ENCODE results near the gene MFN1.
A peak's percentile ranks its signal among the peaks of the same experiment; 100 is the strongest.

Gene MFN1

GRCh38 chr3:179322286-179323196 lies 25.0 kb upstream of the MFN1 start, which contains the start of gene ZNF639:
Gene ZNF639 (plus strand): TSS chr3:179323031. CDS start chr3:179328294, 5,263 bp downstream.
- H3K4me3 ChIP-seq (ENCODE audit: low read depth, low read length) = peak within 1 kb of the TSS; percentile 91
- in situ Hi-C loops (cut with HindIII; ENCODE audit: low sequenced_read_pairs) = loop anchor here (25.0 kb wide), 1 partner anchor 210 kb away; no protein-coding TSS in a partner anchor
- TF ChIP-seq CTCF (IDR thresholded peaks at IDR 0.05; ENCODE audit: low read depth, low read length, missing control alignments) = peak; percentile 65
- DNase-seq (ENCODE audit: low read depth) = peak; percentile 52

GRCh38 chr3:179323197-179324110 lies 24.1 kb upstream of the MFN1 start:
- no peak for TF ChIP-seq CTCF (IDR thresholded peaks at IDR 0.05; ENCODE audit: low read depth, low read length, missing control alignments)
- in situ Hi-C loops (cut with HindIII; ENCODE audit: low sequenced_read_pairs) = loop anchor here (25.0 kb wide), 1 partner anchor 211 kb away; no protein-coding TSS in a partner anchor
- peak overlapping the region; percentile 91 for H3K4me3 ChIP-seq (ENCODE audit: low read depth, low read length)
- no peak for DNase-seq (ENCODE audit: low read depth)

- DNase-seq (ENCODE audit: low read depth) = no peak
- peak overlapping the region; percentile 91 for H3K4me3 ChIP-seq (ENCODE audit: low read depth, low read length)
- TF ChIP-seq CTCF (IDR thresholded peaks at IDR 0.05; ENCODE audit: low read depth, low read length, missing control alignments) = no peak
- in situ Hi-C loops (cut with HindIII; ENCODE audit: low sequenced_read_pairs) = loop anchor here (25.0 kb wide), 1 partner anchor 212 kb away; no protein-coding TSS in a partner anchor
These were observed 23.2 kb upstream of the MFN1 start for GRCh38 chr3:179324270-179324754.

GRCh38 chr3:179330438-179330837 lies 17.1 kb upstream of the MFN1 start:
- no peak for DNase-seq (ENCODE audit: low read depth)
- H3K4me3 ChIP-seq (ENCODE audit: low read depth, low read length) = no peak overlapping the region
- no peak for TF ChIP-seq CTCF (IDR thresholded peaks at IDR 0.05; ENCODE audit: low read depth, low read length, missing control alignments)
- in situ Hi-C loops (cut with HindIII; ENCODE audit: low sequenced_read_pairs) = no loop called here

GRCh38 chr3:179332240-179332639 lies 15.3 kb upstream of the MFN1 start:
- H3K4me3 ChIP-seq (ENCODE audit: low read depth, low read length) = no peak overlapping the region
- DNase-seq (ENCODE audit: low read depth) = no peak
- no peak for TF ChIP-seq CTCF (IDR thresholded peaks at IDR 0.05; ENCODE audit: low read depth, low read length, missing control alignments)
- in situ Hi-C loops (cut with HindIII; ENCODE audit: low sequenced_read_pairs) = no loop called here

GRCh38 chr3:179333084-179333483 lies 14.4 kb upstream of the MFN1 start:
- in situ Hi-C loops (cut with HindIII; ENCODE audit: low sequenced_read_pairs) = no loop called here
- DNase-seq (ENCODE audit: low read depth) = no peak
- no peak overlapping the region for H3K4me3 ChIP-seq (ENCODE audit: low read depth, low read length)
- TF ChIP-seq CTCF (IDR thresholded peaks at IDR 0.05; ENCODE audit: low read depth, low read length, missing control alignments) = no peak

Measured in astrocyte of the cerebellum (primary cell).